RWPE1 (cell line): ENCODE results near the gene KCNK10.

Source experiments
- CTCF ChIA-PET: fragments of 350-600 bp; sonication (Branson Sonifier 250); formaldehyde crosslinking; extraction: SDS; loops from one replicate; lab custom pipeline; 2021; lab: Yijun Ruan, JAX
- POLR2A ChIA-PET: fragments of 400-600 bp; formaldehyde crosslinking; extraction: SDS; loops from one replicate; lab custom pipeline; 2020; ENCODE audit warnings: antibody characterized with exemption; ENCODE audit not compliant: low non-redundant PET; lab: Yijun Ruan, JAX
- DNase-seq: peaks from one replicate; pipeline ENCODE4 v3.0.0; 2012; ENCODE audit warnings: low spot score
- H3K27ac ChIP-seq: fragments of 450-650 bp; 2 replicates; pipeline ENCODE4 v1.5.1; 2017
- TF ChIP-seq, protein P1 (sequence below): fragments of 450-650 bp; conservative IDR thresholded peaks from 2 replicates; pipeline ENCODE4 v1.5.1; 2017; ENCODE audit warnings: low read depth, mild to moderate bottlenecking

Gene KCNK10

DNA sequence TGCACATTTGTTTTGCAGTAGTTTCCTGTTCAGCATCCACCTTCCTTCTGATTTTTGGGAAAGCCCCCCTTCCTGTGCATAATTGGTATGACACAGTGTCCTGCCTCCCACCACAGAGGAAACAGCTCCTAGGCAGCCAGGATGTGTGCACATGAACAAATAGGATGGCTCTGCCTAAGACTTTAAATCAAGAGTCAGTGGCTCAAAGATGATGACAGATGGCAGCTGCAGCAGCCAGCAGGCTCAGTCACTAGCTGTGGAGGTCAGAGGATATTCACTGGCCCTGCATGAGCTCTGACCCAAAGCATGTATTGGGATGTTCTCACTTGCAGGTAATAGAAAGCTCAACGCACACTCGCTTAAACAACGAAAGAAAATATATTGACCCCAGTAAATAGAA lies 90.3 kb downstream of the KCNK10 start:
- no peak for DNase-seq
- TF ChIP-seq, protein P1, sequence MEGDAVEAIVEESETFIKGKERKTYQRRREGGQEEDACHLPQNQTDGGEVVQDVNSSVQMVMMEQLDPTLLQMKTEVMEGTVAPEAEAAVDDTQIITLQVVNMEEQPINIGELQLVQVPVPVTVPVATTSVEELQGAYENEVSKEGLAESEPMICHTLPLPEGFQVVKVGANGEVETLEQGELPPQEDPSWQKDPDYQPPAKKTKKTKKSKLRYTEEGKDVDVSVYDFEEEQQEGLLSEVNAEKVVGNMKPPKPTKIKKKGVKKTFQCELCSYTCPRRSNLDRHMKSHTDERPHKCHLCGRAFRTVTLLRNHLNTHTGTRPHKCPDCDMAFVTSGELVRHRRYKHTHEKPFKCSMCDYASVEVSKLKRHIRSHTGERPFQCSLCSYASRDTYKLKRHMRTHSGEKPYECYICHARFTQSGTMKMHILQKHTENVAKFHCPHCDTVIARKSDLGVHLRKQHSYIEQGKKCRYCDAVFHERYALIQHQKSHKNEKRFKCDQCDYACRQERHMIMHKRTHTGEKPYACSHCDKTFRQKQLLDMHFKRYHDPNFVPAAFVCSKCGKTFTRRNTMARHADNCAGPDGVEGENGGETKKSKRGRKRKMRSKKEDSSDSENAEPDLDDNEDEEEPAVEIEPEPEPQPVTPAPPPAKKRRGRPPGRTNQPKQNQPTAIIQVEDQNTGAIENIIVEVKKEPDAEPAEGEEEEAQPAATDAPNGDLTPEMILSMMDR = no peak
- no peak overlapping the region for H3K27ac ChIP-seq
- ChIA-PET CTCF (interaction anchor here (0.6 kb wide), 1 partner anchor 240 kb away, joined by 3 read pairs; no protein-coding TSS in a partner anchor), POLR2A (no interaction called here)

DNA sequence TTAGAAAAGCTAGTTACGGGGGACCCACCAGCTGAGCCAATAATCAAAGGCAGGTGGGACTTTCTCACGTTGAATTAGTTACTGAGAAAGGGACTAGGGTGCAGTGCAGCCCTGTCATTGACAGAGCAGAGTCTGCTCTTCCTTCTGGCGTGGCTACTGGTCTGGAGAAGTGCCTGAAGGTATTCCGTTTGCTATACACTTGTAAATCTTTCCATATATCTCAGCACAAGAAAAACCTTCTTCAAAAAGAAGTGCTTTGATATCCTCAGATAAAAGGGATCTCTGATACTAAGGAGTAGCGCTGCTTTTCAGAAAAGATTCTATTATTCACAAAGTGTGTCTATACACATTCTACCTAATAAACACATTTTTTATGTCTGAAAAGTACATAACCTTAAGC lies 91.5 kb downstream of the KCNK10 start:
- TF ChIP-seq, protein P1 = no peak
- ChIA-PET POLR2A (no interaction called here), CTCF (no interaction called here)
- DNase-seq = no peak
- no peak overlapping the region for H3K27ac ChIP-seq

DNA sequence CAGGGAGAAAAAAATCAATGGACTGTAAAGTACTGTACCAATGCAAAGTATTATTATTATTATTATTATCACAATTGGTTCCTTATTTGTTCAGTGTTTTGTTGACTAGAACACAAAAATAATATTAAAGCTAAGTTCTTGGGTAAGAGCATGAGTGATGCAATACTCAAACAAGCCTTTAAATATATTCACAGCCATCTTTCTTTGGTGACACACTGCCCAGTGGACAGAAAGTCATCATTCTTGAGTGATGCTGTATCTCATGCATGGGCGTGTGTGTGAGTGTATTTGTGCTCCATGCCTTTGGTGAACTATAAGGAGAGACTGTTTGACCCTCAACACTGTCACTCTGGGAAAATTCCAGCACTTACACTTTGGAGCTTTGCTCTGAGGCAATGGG lies 93.6 kb downstream of the KCNK10 start:
- no peak for DNase-seq
- ChIA-PET CTCF (interaction anchor here (0.6 kb wide), 1 partner anchor 435 kb away, joined by 4 read pairs; no protein-coding TSS in a partner anchor), POLR2A (no interaction called here)
- TF ChIP-seq, protein P1 = no peak
- H3K27ac ChIP-seq = no peak overlapping the region

DNA sequence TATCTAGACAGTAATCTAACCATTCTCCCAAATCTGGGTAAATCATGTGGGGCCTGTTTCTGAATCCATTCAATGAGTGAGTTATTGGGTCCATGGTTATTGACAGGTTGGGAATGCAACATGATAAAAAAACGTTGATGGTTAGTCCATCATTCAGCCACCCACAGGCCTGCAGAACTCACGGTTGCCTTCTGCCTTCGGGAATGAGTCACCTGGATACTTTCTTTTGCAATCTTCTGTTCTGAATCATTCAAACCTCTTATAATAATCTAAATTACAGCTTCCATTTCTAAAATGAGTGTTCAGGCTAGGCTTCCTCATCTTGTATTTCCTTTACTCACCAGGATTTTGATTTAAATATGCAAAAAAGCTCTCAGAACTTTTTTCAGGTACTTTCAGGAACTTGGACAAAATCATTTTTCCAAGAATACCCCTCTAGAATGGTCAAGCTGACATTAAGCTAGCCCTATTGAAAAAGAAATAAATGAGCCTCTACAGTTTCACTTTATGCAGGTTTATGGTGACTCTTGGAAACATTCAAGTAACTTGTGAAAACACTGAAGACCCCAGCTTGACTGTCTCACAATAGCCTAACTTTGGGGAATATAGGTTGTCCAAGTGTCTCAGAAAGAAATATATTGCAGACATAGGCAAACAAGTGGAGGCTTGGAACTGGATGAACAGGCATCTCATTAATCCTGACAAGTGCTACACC lies 94.4 kb downstream of the KCNK10 start:
- TF ChIP-seq, protein P1 = no peak
- no peak overlapping the region for H3K27ac ChIP-seq
- peak; percentile 20 for DNase-seq
- POLR2A ChIA-PET = no interaction called here
- CTCF ChIA-PET = no interaction called here

DNA sequence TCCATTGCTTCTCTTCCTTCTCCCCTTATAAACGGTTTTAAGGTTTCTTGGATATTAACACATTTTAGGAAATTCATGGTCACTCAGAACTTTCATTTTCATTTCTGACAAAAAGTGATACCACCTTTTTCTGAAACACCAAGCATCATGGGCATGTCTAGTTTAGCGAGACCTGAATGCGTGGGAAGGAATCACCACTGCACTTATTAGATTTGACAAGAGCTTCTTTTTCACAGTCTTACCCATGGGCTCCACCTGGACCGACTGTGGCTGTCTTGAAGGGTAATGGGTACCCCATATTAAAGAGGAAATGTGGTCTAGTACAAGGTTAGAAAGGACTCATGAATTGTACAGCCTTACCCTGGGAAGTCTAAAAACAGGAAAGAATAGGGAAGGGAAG lies 95.4 kb downstream of the KCNK10 start:
- ChIA-PET CTCF (no interaction called here), POLR2A (no interaction called here)
- TF ChIP-seq, protein P1 = no peak
- no peak for DNase-seq
- H3K27ac ChIP-seq = no peak overlapping the region

DNA sequence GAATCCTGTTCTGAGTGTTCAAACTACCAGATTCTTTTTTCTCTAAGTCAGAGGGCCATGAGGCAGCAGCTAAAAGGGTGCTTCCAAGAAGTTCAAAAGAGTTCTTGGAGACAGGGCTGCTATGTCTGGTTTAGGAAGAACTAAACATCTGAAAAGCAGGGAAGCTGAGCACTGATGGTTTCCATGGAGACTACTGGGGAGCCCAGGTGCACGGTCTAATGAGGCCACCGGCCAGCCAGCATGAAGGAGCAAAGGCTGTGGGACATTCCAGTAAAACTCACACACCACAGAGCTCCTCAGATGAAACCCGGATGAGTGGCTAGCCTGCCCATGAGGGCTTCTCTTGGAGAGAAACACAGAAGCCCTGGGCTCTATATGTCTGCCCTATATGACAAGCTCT lies 97.3 kb downstream of the KCNK10 start:
- H3K27ac ChIP-seq = no peak overlapping the region
- ChIA-PET POLR2A (no interaction called here), CTCF (interaction anchor here (1.2 kb wide), 1 partner anchor 37 kb away, joined by 3 read pairs; no protein-coding TSS in a partner anchor)
- TF ChIP-seq, protein P1 = no peak
- DNase-seq = no peak
